K562 (cell line): ENCODE measurements around the gene CMIP. TPM values are rescaled to one million over a fixed set of nuclear protein-coding genes. Genes with fewer than 3 reads are reported as not detected.

Source experiments
- ATAC-seq: fragments of 200-7000 bp; cut with Tn5 transposase; 3 replicates; pipeline ENCODE4 v1.9.1; 2020; ENCODE audit warnings: moderate library complexity
- BruUV-seq: library from RNA; stranded (reverse); fragments of 400-500 nt; replicated peaks from 2 replicates; lab custom pipeline; 2021; lab: Mats Ljungman, UMichigan
- CTCF ChIA-PET: fragments of 300-600 bp; formaldehyde crosslinking; extraction: SDS; loops from one replicate; lab custom pipeline; 2021; ENCODE audit warnings: low intra/inter-chr PET ratio; lab: Yijun Ruan, JAX
- POLR2A ChIA-PET: fragments of 300-600, 350-650 bp; sonication (Branson Sonifier 250); formaldehyde crosslinking; extraction: SDS; loops from one replicate; lab custom pipeline; 2021; ENCODE audit warnings: antibody characterized with exemption, inconsistent platforms; lab: Yijun Ruan, JAX
- DNase-seq, 4 experiments: peaks; one replicate each; pipeline versions ENCODE4 v3.0.0 to v3.0.0-alpha.2; 2011 to 2018; ENCODE audit warnings: low spot score in 3 of 4, mixed read lengths in 3 of 4; ENCODE audit errors: extremely low read depth in 1 of 4
- FAIRE-seq: peaks from 2 replicates; lab custom pipeline; 2011; peaks lifted over from hg19 to GRCh38; lab: Jason Lieb, UNC
- H2AFZ ChIP-seq: 2 replicates; pipeline ENCODE4 v1.6.0; 2011; ENCODE audit warnings: low read depth, low read length, control low read depth, inconsistent platforms
- H3K27ac ChIP-seq: fragments of 200-600 bp; 3 replicates; pipeline ENCODE4 v1.8.0; 2011; ENCODE audit warnings: low read depth, mild to moderate bottlenecking, control low read depth, inconsistent platforms, low read length, moderate library complexity, mixed read lengths; ENCODE audit errors: extremely low read depth
- H3K27me3 ChIP-seq, 2 experiments: fragments of 300-600 bp in 1 of 2; 2 replicates in 1 of 2; 3 replicates in 1 of 2; pipeline versions ENCODE4 v1.6.0 to v1.8.0; 2011; ENCODE audit warnings: inconsistent platforms in 2 of 2, low read length in 2 of 2, mild to moderate bottlenecking in 1 of 2, mixed read lengths in 1 of 2, moderate library complexity in 1 of 2; ENCODE audit not compliant: control insufficient read depth in 2 of 2, insufficient read depth in 2 of 2
- H3K36me3 ChIP-seq: fragments of 300-600 bp; 3 replicates; pipeline ENCODE4 v1.8.0; 2011; ENCODE audit warnings: mild to moderate bottlenecking, low read length, inconsistent platforms; ENCODE audit not compliant: control insufficient read depth, insufficient read depth
- H3K4me1 ChIP-seq, 2 experiments: fragments of 200-600 bp in 1 of 2; replicated peaks in 1 of 2; 2 replicates in 1 of 2; 3 replicates in 1 of 2; pipeline versions ENCODE4 v1.5.1 to v1.8.0; 2011; ENCODE audit warnings: inconsistent platforms in 2 of 2, low read length in 2 of 2, mild to moderate bottlenecking in 1 of 2, mixed read lengths in 1 of 2, moderate library complexity in 1 of 2; ENCODE audit not compliant: control insufficient read depth in 2 of 2, insufficient read depth in 2 of 2
- H3K4me2 ChIP-seq: 2 replicates; pipeline ENCODE4 v1.6.1; 2011; ENCODE audit warnings: low read length, control low read depth, inconsistent platforms, mixed read lengths; ENCODE audit not compliant: insufficient read depth
- H3K4me3 ChIP-seq: fragments of 200-600 bp; sonication (generic), shearing (Covaris generic); 2 replicates; pipeline ENCODE4 v1.5.1; 2016; ENCODE audit warnings: control low read depth, inconsistent platforms
- H3K79me2 ChIP-seq: fragments of 200-600 bp; 3 replicates; pipeline ENCODE4 v1.8.0; 2011; ENCODE audit warnings: low read length, inconsistent platforms; ENCODE audit not compliant: control insufficient read depth, insufficient read depth
- H3K9ac ChIP-seq, 2 experiments: 2 replicates each; pipeline versions ENCODE4 v1.6.0 to v1.6.1; 2011; ENCODE audit warnings: low read depth in 2 of 2, low read length in 2 of 2, control low read depth in 1 of 2, inconsistent platforms in 1 of 2, mild to moderate bottlenecking in 1 of 2, mixed read lengths in 1 of 2; ENCODE audit not compliant: insufficient read depth in 1 of 2
- H3K9me1 ChIP-seq: one replicate; pipeline ENCODE4 v1.6.0; 2011; ENCODE audit warnings: inconsistent platforms, mild to moderate bottlenecking, low read length, moderate library complexity; ENCODE audit not compliant: control insufficient read depth, insufficient read depth
- H3K9me3 ChIP-seq: replicated peaks from 2 replicates; pipeline ENCODE4 v1.5.1; 2011; ENCODE audit warnings: low read depth, low read length, inconsistent platforms; ENCODE audit not compliant: control insufficient read depth, insufficient read depth
- H4K20me1 ChIP-seq: replicated peaks from 2 replicates; pipeline ENCODE4 v1.6.1; 2011; ENCODE audit warnings: low read length, inconsistent platforms, mixed read lengths; ENCODE audit not compliant: control insufficient read depth, insufficient read depth
- BCOR ChIP-seq: fragments of 450-650 bp; IDR thresholded peaks from 2 replicates; pipeline ENCODE4 v1.6.1; 2016
- HNRNPUL1 ChIP-seq: fragments of 200-400 bp; formaldehyde crosslinking; IDR thresholded peaks from 2 replicates; pipeline ENCODE4 v1.6.1; 2017; ENCODE audit warnings: low read length
- KAT7 ChIP-seq: sonication (generic); formaldehyde crosslinking; IDR thresholded peaks from 2 replicates; pipeline ENCODE4 v1.8.0; 2022; ENCODE audit warnings: missing genetic modification reagents, mild to moderate bottlenecking, borderline replicate concordance
- L3MBTL2 ChIP-seq: fragments of 450-650 bp; IDR thresholded peaks from 2 replicates; pipeline ENCODE4 v1.6.1; 2016; ENCODE audit warnings: mild to moderate bottlenecking, moderate library complexity
- RBFOX2 ChIP-seq: fragments of 200-400 bp; formaldehyde crosslinking; IDR thresholded peaks from 2 replicates; pipeline ENCODE4 v1.6.1; 2017; ENCODE audit warnings: low read depth, mild to moderate bottlenecking, low read length, moderate library complexity
- RBM22 ChIP-seq: fragments of 200-400 bp; formaldehyde crosslinking; IDR thresholded peaks from 2 replicates; pipeline ENCODE4 v1.6.1; 2018; ENCODE audit warnings: low read length, low read depth; ENCODE audit not compliant: poor library complexity, severe bottlenecking
- RBM25 ChIP-seq: fragments of 200-400 bp; formaldehyde crosslinking; IDR thresholded peaks from 2 replicates; pipeline ENCODE4 v1.6.1; 2018; ENCODE audit warnings: low read length, low read depth, moderate library complexity; ENCODE audit not compliant: severe bottlenecking
- TAF9B ChIP-seq: fragments of 450-650 bp; IDR thresholded peaks from 2 replicates; pipeline ENCODE4 v1.6.1; 2018; ENCODE audit warnings: mild to moderate bottlenecking; ENCODE audit not compliant: partially characterized antibody
- ZKSCAN1 ChIP-seq: fragments of 150-350 bp; IDR thresholded peaks from 2 replicates; pipeline ENCODE4 v1.6.1; 2016; ENCODE audit warnings: low read depth, low read length
- ZNF592 ChIP-seq: fragments of 450-650 bp; IDR thresholded peaks from 2 replicates; pipeline ENCODE4 v1.6.1; 2017; ENCODE audit warnings: antibody characterized with exemption, mild to moderate bottlenecking
- WGBS: fragments of 100-300 bp; shearing (Covaris generic); methylation state at CpG from one replicate; pipeline ENCODE4 v1.1.6; 2016; ENCODE audit warnings: low coverage, mixed read lengths; ENCODE audit not compliant: insufficient coverage; ENCODE audit errors: missing lambda C conversion rate; 5-methylcytosine and 5-hydroxymethylcytosine counted together
- in situ Hi-C: fragments of 300-500 bp; cut with MboI; formaldehyde crosslinking; loops from 4 replicates; pipeline ENCODE4 v1.15.0; 2018; ENCODE audit warnings: inconsistent platforms, mixed read lengths
- intact Hi-C: fragments of 100-400 bp; cut with micrococcal nuclease; formaldehyde crosslinking; loops from 2 replicates; pipeline ENCODE4 v1.14.2; 2022
- polyA plus RNA-seq, 8 experiments: library from polyadenylated mRNA; depleted of rRNA in 4 of 8; stranded (reverse) in 5 of 8; unstranded in 3 of 8; fragments of >200 nt; fragmentation: Nextera tagmentation in 2 of 8; fragmentation: Illumina TruSeq in 1 of 8; extraction: Ambion mirVana in 2 of 8; extraction: Trizol in 1 of 8; gene quantifications; 2 replicates each; pipeline versions ENCODE4 v1.2.1 to v1.2.3, GENCODE V29; 2011 to 2014; ENCODE audit warnings: inconsistent platforms in 1 of 8, missing spikeins in 1 of 8
- total RNA-seq, 7 experiments: library from RNA; depleted of rRNA in 6 of 7; stranded (reverse); fragments of >200 nt in 6 of 7; fragmentation: Illumina TruSeq in 2 of 7; extraction: Trizol in 2 of 7; gene quantifications; 2 replicates each; pipeline versions ENCODE4 v1.2.1 to v1.2.3, GENCODE V29; 2011 to 2021; ENCODE audit warnings: low replicate concordance in 1 of 7

Gene CMIP
- total and polyA plus RNA-seq, 9 of the 15 experiments (the other 6 are each of a cell fraction or from before 2014, with no cell fraction given): 0.94 to 82.5 (median 10.3) TPM

- TF ChIP-seq KAT7 (0 out of 2 replicates have a peak, but pooled peaks have one; percentile 23), L3MBTL2 (peak; percentile 56; the same call in 1 of the 2 replicates), RBM22 (no peak), ZNF592 (peak; percentile 35; the same call in 1 of the 2 replicates), RBFOX2 (peak; percentile 41; the same call in 1 of the 2 replicates)
These were observed 8.6 kb downstream of the CMIP start (continued) for GRCh38 chr16:81453091-81453728.

DNA sequence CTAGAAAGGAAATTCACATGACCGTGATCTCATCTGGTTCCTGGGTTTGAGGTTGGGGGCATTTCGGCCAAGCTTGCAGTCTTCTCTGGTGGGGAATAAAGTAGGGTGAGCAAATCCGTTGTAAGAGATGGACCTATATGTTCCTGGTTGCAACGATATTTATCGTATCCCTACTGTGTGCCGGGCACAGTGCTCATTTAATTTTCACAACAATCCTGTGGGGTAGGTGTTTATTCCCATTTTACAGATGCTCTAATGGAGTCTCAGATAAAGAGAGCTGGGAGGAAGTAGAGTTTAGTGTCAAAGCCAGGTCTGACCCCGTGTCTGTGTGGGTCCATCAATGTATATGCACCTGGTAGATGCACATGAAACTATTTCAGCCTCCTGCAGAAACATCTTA, 9.4 kb downstream of the CMIP start:
- no peak for FAIRE-seq
- Histone ChIP-seq H3K79me2 (peaks cover 100% of the 10 kb centered on the region), H3K4me1 (peaks cover 64 to 66% of the 10 kb centered on the region in 2 experiments), H3K4me2 (no peak overlapping the region), H3K9me1 (peaks cover 11% of the 10 kb centered on the region), H4K20me1 (0 out of 2 replicates have a peak, but pooled peaks cover 5% of the 10 kb centered on the region), H3K36me3 (peaks cover 42% of the 10 kb centered on the region), H3K27ac (no peak overlapping the region), H3K9ac (no peak overlapping the region; a peak in 1 of 4 replicates), H3K27me3 (no peaks in the 10 kb centered on the region), H3K9me3 (peaks cover 5% of the 10 kb centered on the region; the same call in 1 of the 2 replicates), H2AFZ (no peak overlapping the region), H3K4me3 (no peak overlapping the region)
- no TSS peak for BruUV-seq
- no peak for ATAC-seq
- CTCF ChIA-PET: no interaction called here
- DNase-seq: no peak
- intact Hi-C loops: no loop called here
- POLR2A ChIA-PET: interaction anchor here (0.8 to 3.1 kb wide), 4 partner anchors 16 to 252 kb away, joined by 3 to 14 read pairs (median 4); no protein-coding TSS in a partner anchor
- TF ChIP-seq RBM25 (peak; percentile 19), HNRNPUL1 (no peak), BCOR (0 out of 2 replicates have a peak, but pooled peaks have one; percentile 38), ZKSCAN1 (peak; percentile 84), TAF9B (no peak)
- in situ Hi-C loops: no loop called here
- 83% methylated on average over 7 of the region's 7 CpGs for WGBS
